Large intestine (tissue), 3 donors: ENCODE results near the gene TMEM184A. TPM values are rescaled to one million over a fixed set of nuclear protein-coding genes. Genes with fewer than 3 reads are reported as not detected.

Experiments used
- DNase-seq, 2 donors: peaks; one replicate each; pipeline versions ENCODE4 v3.0.0 to v3.0.0-alpha.2; 2013
- H3K27ac ChIP-seq: one replicate; pipeline ENCODE4 v1.5.1; 2013; ENCODE audit warnings: low read length
- H3K27me3 ChIP-seq: 2 replicates; pipeline ENCODE4 v1.6.1; 2013; ENCODE audit warnings: low read length; ENCODE audit not compliant: control insufficient read depth, insufficient read depth
- H3K36me3 ChIP-seq: 2 replicates; pipeline ENCODE4 v1.6.1; 2013; ENCODE audit warnings: low read length; ENCODE audit not compliant: control insufficient read depth, insufficient read depth
- H3K4me1 ChIP-seq: one replicate; pipeline ENCODE4 v1.6.1; 2013; ENCODE audit warnings: low read length; ENCODE audit not compliant: control insufficient read depth, insufficient read depth
- H3K4me3 ChIP-seq: one replicate; pipeline ENCODE4 v1.5.1; 2013; ENCODE audit warnings: low read length
- H3K9me3 ChIP-seq: one replicate; pipeline ENCODE4 v1.6.1; 2013; ENCODE audit warnings: mild to moderate bottlenecking, low read depth, low read length, moderate library complexity; ENCODE audit not compliant: control insufficient read depth
- WGBS: methylation state at CpG from one replicate; pipeline ENCODE4 v1.1.5; 2013; ENCODE audit warnings: low lambda C conversion rate; ENCODE audit not compliant: insufficient coverage; 5-methylcytosine and 5-hydroxymethylcytosine counted together
- polyA plus RNA-seq: library from polyadenylated mRNA; unstranded; fragments of 120-200 nt; gene quantifications from one replicate; pipeline ENCODE4 v1.2.1, GENCODE V29; 2013

The TMEM184A gene
- polyA plus RNA-seq, 1 donor: 58.6 TPM

- Histone ChIP-seq H3K36me3 (peaks cover 10% of the 10 kb centered on the region), H3K27ac (peak overlapping the region; percentile 90), H3K27me3 (no peaks in the 10 kb centered on the region), H3K4me3 (no peak overlapping the region), H3K9me3 (no peaks in the 10 kb centered on the region), H3K4me1 (peaks cover 49% of the 10 kb centered on the region)
- WGBS: no CpG with 5 or more reads among the region's 17 CpGs
- no peak for DNase-seq
Measured at GRCh38 chr7:1567896-1568510, 12.0 kb upstream of the TMEM184A start.

- peak overlapping the region; percentile 90 for H3K27ac ChIP-seq
- peak; percentile 72 to 78 for DNase-seq
- WGBS: 100% methylated on average over 1 of the region's 26 CpGs
- H3K9me3 ChIP-seq: no peaks in the 10 kb centered on the region
- H3K36me3 ChIP-seq: peaks cover 10% of the 10 kb centered on the region
- peak overlapping the region; percentile 6 for H3K4me3 ChIP-seq
- no peaks in the 10 kb centered on the region for H3K27me3 ChIP-seq
- peaks cover 49% of the 10 kb centered on the region for H3K4me1 ChIP-seq
Measured at GRCh38 chr7:1567049-1567771, 11.2 kb upstream of the TMEM184A start.

DNA sequence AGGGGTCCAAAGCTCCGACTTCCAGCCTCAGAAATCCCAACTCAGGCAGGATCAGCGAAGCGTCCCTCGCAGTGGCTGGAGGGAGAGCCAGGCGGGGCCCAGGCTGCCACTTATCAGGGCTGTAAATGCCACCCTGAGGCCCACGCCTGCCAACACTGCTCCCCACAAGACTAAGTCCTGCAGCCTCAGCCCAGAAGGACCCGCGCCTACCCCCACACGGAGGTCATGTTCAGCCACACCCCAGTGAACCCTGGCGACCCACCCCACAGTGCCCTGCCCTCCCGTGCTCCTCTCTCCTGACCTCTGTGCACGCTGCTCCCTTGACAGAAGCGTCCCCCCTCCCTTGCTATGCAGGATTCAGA lies 10.7 kb upstream of the TMEM184A start:
- no CpG with 5 or more reads among the region's 13 CpGs for WGBS
- peaks cover 46% of the 10 kb centered on the region for H3K4me1 ChIP-seq
- peak overlapping the region; percentile 23 for H3K4me3 ChIP-seq
- H3K27ac ChIP-seq: peak overlapping the region; percentile 90
- no peaks in the 10 kb centered on the region for H3K27me3 ChIP-seq
- peak; percentile 81 to 84 for DNase-seq
- H3K9me3 ChIP-seq: no peaks in the 10 kb centered on the region
- H3K36me3 ChIP-seq: peaks cover 10% of the 10 kb centered on the region

DNA sequence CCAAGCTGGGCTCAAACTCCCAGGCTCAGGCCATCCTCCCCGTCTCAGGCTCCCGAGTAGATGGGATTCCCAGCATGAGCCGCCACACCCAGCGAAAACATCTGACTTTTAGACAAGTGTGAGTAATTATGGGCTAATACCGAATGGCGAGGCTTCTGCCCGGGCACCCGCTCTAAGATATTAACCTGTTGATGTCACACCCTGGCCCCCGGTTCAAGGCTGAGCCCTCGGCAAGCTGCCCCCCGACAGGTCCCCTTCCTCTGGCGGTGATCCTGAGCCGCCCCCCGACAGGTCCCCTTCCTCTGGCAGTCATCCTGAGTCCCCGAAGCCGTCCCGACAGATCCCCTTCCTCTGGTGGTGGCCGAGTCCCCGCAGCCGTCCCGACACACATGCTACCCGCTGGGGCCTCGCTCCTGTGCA lies 8.6 kb upstream of the TMEM184A start:
- no peak overlapping the region for H3K4me3 ChIP-seq
- no peak overlapping the region for H3K27ac ChIP-seq
- peaks cover 10% of the 10 kb centered on the region for H3K36me3 ChIP-seq
- peaks cover 39% of the 10 kb centered on the region for H3K4me1 ChIP-seq
- no peaks in the 10 kb centered on the region for H3K9me3 ChIP-seq
- no peak for DNase-seq
- no CpG with 5 or more reads among the region's 23 CpGs for WGBS
- no peaks in the 10 kb centered on the region for H3K27me3 ChIP-seq

GRCh38 chr7:1563981-1564602 lies 8.1 kb upstream of the TMEM184A start:
- H3K4me3 ChIP-seq: no peak overlapping the region
- peaks cover 36% of the 10 kb centered on the region for H3K4me1 ChIP-seq
- no peak overlapping the region for H3K27ac ChIP-seq
- no peaks in the 10 kb centered on the region for H3K27me3 ChIP-seq
- WGBS: no CpG with 5 or more reads among the region's 15 CpGs
- peaks cover 10% of the 10 kb centered on the region for H3K36me3 ChIP-seq
- no peak for DNase-seq
- H3K9me3 ChIP-seq: no peaks in the 10 kb centered on the region

DNA sequence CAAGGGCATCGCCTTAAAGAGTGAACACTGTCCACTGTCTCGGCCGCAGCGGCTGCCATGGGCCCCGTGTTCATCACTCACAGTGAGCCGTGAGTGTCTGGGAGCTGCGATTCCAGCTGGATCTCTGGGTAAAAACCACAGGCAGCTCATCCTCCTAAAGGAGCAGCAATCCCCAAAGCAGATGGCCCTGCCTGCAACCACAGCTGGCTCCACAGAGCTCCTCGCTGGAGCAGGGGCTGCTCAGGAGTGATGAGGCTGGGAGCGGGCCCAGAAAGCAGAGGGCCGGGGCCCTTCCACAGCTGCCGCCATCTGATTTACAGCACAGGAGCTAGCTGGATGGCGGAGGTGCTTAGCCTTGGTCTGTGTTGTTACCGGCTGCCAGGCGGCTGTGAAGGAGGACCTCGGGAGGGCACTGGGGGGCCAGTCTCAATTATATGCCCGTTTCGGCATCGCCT lies 6.6 kb upstream of the TMEM184A start:
- DNase-seq: no peak
- Histone ChIP-seq H3K4me1 (peaks cover 32% of the 10 kb centered on the region), H3K36me3 (peaks cover 10% of the 10 kb centered on the region), H3K9me3 (no peaks in the 10 kb centered on the region), H3K27ac (peak overlapping the region; percentile 17), H3K27me3 (no peaks in the 10 kb centered on the region), H3K4me3 (no peak overlapping the region)
- WGBS: 100% methylated on average over 2 of the region's 18 CpGs

- H3K9me3 ChIP-seq: no peaks in the 10 kb centered on the region
Measured at GRCh38 chr7:1562116-1562515, 6.1 kb upstream of the TMEM184A start.

GRCh38 chr7:1561036-1561940 lies 5.3 kb upstream of the TMEM184A start:
- Histone ChIP-seq H3K36me3 (peaks cover 2% of the 10 kb centered on the region), H3K4me1 (peaks cover 30% of the 10 kb centered on the region), H3K27me3 (no peaks in the 10 kb centered on the region), H3K9me3 (no peaks in the 10 kb centered on the region), H3K4me3 (no peak overlapping the region), H3K27ac (no peak overlapping the region)
- DNase-seq: no peak
- WGBS: no CpG with 5 or more reads among the region's 34 CpGs

More at GRCh38 chr7:1562116-1562515, 6.1 kb upstream of the TMEM184A start:
- WGBS: no CpG with 5 or more reads among the region's 16 CpGs
- no peak for DNase-seq
- no peaks in the 10 kb centered on the region for H3K27me3 ChIP-seq
- peaks cover 6% of the 10 kb centered on the region for H3K36me3 ChIP-seq
- peaks cover 30% of the 10 kb centered on the region for H3K4me1 ChIP-seq
- H3K4me3 ChIP-seq: no peak overlapping the region
- H3K27ac ChIP-seq: peak overlapping the region; percentile 17

- H3K27me3 ChIP-seq: no peaks in the 10 kb centered on the region
- DNase-seq: no peak
- peaks cover 31% of the 10 kb centered on the region for H3K4me1 ChIP-seq
- H3K36me3 ChIP-seq: peaks cover 2% of the 10 kb centered on the region
- H3K9me3 ChIP-seq: no peaks in the 10 kb centered on the region
- no peak overlapping the region for H3K4me3 ChIP-seq
- WGBS: no CpG with 5 or more reads among the region's 13 CpGs
- no peak overlapping the region for H3K27ac ChIP-seq
Measured at GRCh38 chr7:1560620-1561031, 4.6 kb upstream of the TMEM184A start.
